Measurements from ENCODE around the gene GAN.
"Not testable (repeated sequence)": the region's sequence is repeated elsewhere in the genome, so short reads cannot be mapped to it uniquely, and the experiment has no call there.

The GAN gene

GRCh38 chr16:81403208-81403600 is 88.4 kb downstream of the GAN start:
- no peak for DNase-seq

DNA sequence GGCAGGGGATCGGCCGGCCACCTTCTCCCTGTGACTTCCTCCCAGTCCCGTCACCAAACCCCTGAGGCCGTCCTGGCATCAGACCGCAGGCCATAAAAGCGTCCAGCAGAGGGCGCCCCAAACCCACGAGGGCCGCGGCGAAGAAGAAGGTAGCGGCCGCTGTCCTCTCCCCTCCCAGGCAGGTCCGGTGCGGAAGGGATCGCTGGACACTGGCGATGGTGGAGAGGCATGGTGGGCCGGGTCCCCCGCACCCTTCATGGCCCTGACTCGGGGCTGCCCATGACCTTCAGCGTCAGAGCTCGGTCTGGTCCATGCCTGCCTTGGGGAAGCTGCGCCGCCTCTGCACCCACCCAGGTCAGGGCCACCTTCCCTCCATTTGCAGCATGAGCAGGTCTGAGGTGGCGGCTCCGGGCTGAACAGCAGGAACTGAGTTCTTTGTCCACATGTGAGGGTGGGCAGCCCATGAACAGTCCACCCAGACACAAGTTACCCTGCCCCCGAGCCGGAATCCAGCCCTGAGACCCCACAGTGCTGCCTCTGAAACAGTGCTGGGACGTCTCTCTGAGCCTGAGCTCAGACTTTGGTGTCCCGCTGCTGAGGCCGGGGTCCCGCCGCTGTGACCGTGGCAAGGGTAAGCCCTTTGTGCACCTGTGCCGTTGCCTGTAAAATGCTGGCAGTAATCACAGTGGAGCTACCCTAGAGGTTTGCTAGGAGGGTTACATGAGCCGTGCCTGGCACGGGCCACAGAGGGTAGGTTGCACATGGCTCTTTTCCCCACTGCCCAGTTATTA is 89.0 kb downstream of the GAN start:
- DNase-seq = peak; percentile 78

GRCh38 chr16:81405002-81405401 is 90.2 kb downstream of the GAN start:
- DNase-seq = not testable (repeated sequence)

DNA sequence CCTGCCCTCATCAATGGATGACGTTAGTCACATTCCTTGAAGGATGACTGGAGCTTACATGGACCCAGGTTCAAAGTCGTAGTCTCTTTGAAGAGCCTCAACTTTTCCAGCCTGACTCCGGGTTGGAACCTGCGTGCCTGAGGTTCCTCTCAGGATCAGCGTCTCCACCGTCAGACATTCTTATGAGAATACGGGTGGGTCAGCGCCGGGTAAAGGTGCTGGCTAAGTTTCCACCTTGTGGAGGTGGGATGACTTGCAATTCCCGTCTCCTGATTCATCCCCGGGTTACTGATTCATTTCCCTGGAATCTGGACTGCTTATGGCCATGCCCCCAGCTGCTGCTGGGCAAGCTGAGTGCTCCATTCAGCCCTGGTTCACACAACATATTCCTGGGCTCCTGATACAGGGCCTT is 90.9 kb downstream of the GAN start:
- no peak for DNase-seq

GRCh38 chr16:81408409-81408950 is 93.7 kb downstream of the GAN start:
- DNase-seq = no peak

GRCh38 chr16:81409016-81409556 is 94.3 kb downstream of the GAN start:
- DNase-seq = no peak

DNA sequence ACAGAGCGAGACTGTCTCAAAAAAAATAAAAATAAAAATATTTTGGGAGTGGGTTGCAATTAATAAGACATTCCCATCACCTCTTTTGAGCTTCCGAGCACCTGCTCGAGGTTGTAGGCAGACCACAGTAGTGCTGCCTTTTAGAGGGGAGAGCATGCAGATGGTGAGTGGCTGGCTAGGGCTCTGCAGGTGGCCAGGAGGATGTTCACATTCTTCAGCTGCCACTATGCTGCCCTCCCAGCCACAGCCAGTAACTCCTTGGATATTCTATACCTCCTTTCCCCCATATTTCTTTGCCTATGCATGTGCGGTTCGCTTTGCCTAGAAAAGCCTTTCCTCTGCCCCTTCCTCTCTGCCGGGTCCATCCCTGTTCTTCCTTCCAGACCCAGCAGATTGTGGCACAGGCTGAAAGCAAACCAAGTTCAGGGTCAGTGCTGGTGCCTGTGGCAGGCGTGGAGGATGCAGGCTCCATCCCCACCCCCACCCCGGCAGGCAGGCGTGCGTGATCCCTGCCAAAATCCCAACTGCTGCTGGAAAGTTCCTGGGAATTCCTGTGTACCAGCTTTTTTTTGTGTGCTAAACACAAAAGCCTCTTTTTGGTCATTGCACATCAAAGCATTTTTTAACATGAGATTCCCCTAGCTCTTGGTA is 96.0 kb downstream of the GAN start:
- DNase-seq = no peak

GRCh38 chr16:81413245-81413990 is 98.7 kb downstream of the GAN start:
- DNase-seq = no peak

GRCh38 chr16:81415751-81416150 is 101.0 kb downstream of the GAN start:
- DNase-seq = no peak

GRCh38 chr16:81416749-81417148 is 102.0 kb downstream of the GAN start:
- DNase-seq = no peak

GRCh38 chr16:81417210-81417609 is 102.4 kb downstream of the GAN start:
- DNase-seq = no peak

- DNase-seq = no peak
Measured at GRCh38 chr16:81419806-81420205, 105.0 kb downstream of the GAN start.

- DNase-seq = no peak
Measured at GRCh38 chr16:81421126-81421525, 106.4 kb downstream of the GAN start.

- DNase-seq = no peak
Measured at GRCh38 chr16:81421536-81421935, 106.8 kb downstream of the GAN start.

GRCh38 chr16:81422153-81422552 is 107.4 kb downstream of the GAN start:
- not testable (repeated sequence) for DNase-seq

DNA sequence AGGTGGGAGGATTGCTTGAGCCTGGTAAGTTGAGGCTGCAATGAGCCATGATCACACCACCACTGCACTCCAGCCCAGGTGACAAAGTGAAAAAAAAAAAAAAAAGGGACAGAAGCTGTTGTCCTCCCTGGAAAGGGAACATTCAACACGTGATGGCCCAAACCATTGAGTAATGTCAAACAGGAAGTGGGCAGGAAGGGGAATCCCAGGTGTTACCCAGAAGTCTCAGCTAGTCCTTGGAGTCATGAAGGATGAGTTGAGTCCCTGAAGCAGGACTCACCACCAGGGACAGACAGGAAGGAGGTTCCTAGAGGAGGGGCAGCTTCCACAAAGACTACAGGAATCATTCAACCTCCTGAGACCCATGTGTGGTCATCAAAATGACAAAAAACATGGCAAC is 110.0 kb downstream of the GAN start:
- DNase-seq = no peak

DNA sequence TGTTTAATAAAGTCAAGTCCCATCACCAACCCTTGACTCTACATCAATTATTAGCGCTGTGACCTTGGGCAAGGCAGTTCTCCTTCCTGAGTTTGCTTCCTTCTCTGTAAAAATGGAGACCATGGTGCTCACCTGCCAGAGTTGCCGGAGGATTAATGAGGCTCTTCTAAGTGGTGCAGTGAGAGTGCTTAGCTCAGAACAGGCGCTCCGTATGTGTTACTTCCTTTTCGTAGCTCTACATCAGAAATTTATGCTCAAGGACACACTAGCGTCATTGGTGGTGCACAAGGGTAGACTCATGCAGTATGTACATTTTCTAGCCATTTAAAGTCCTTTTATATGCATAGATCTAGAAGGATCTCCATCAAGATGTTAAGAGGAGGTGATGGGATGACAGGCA is 112.5 kb downstream of the GAN start:
- no peak for DNase-seq

DNA sequence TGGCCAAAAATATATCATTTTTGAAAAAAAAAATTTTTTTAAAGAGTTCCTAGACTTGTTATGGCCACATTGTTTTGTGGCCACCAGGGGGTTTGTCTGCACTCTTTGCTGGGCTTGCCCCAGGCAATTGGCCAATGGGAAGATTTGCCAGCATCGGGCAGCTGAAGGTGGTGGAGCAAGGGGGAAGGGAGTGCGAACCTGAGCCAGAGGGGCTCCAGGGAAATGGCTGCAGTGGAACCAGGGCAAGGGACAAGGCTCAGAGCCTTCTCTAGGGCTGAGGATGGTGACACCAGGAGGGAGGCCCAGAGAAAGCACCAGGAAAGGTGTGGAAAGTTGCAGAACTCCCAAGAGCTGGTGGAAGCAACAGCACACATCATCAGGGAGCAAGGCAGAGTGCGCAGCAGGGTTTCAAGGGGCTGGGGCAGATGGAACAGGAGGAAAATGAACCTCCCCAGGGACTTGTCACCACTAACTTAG is 114.3 kb downstream of the GAN start:
- no peak for DNase-seq

DNA sequence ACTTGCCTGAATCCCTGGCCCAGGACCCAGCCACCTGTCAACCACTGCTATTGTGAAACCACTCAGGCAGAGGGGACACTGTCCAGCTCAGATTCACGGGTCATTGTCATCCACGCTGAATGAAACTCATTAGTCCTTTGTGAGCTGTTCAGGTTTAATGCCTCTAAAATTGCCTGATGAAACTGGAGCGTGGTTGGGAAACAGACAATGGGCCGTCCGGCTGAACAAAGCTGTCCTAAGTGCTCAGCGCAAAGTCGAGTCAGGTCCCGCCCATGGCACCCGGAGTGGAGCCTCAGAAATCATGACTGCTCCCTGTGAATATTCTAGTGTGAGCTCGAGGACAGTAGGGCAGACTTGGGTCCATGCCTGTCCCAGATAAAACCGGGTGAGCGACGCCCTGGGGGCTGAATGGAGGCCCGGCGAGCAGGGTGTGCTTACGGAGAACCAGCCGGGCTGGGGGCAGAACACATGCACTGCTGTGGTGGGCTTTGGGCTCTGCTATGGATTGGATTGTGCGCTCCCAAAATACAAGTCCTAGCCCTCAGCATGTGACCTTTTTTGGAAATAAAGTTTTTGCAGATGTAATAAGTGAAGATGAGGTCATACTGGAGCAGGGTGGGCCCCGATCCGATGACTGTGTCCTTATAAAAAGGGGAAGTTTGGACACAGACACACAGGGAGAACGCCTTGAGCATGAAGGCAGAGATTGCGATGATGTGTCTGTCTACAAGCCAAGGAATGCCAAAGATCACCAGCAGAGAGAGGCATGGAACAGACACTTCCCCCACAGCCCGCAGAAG is 117.0 kb downstream of the GAN start:
- DNase-seq = no peak

DNA sequence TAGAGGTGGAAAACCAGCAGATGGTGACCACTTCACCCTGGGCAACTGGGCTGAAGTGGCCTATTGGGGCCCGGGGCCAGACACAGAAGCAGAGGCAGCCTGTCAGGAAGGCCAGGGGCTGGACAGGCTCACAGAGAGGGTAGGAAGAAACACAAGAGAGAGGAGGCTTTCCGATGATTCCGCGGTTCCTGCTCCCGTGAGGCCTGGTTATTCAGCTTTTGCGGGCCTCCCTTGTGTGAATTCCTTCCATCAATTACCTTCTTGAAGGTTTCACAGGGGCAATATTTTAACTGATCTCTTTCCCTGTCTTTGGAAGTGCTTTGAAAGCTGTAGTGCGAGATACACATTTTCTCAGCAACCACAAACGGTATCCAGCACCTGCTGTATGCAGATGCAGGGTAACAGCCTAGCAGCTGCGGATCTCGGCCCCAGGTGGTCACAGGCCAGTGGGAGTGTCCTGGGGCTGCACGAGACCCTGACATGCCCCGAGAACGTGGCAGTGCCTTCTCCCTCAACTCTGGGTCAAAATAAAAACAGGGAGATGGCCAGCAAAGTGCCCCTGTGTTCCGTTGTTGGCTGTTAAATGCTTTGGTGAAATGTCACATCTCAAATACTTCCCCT is 118.3 kb downstream of the GAN start:
- DNase-seq = no peak

GRCh38 chr16:81435103-81435502 is 120.3 kb downstream of the GAN start:
- no peak for DNase-seq

DNA sequence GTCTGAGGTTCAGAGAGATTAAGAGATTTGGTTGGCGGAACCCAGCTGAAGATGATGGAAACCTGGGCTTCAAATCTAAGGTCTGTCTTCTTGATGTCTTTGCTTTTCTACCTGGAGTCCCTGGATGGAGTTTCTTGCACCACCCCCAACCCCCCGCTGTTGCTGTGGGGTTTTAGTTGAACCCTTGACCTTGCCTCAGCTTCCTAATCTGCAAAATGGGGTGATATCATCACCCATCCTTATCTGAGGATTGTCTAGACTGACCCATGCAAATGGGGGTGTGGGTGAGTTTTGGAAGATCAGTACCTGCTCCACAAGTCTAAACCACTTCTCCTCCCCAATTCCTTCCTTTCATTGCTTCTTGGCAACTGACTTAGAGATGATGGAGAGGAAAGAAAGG is 120.8 kb downstream of the GAN start:
- DNase-seq = no peak

Measured in activated naive CD4-positive, alpha-beta T cell treated with anti-CD3 and anti-CD28 coated beads, Interleukin-2, amount 50 U/mL, for 16 hours (primary cell).